ENCODE measurements around the gene LSP1. TPM values are rescaled to one million over a fixed set of nuclear protein-coding genes. Genes with fewer than 3 reads are reported as not detected.

Gene LSP1
- total and polyA plus RNA-seq, 2 of the 8 experiments (the other 6 are each of a cell fraction or from before 2014, with no cell fraction given): 0.03 TPM; not detected in 1

- H4K20me1 ChIP-seq (replicated peaks in 1 of 2; ENCODE audit: control insufficient read depth in 1 of 2, insufficient read depth in 2 of 2, low read length in 2 of 2): no peaks in the 10 kb centered on the region
- TF ChIP-seq SRF (IDR thresholded peaks at IDR 0.05; ENCODE audit: low read depth, low read length) (no peak), RNF2 (IDR thresholded peaks at IDR 0.05; ENCODE audit: borderline replicate concordance, low read depth, low read length, missing control alignments, poor library complexity, severe bottlenecking) (no peak)
Observed at GRCh38 chr11:1932105-1932480, 79.2 kb downstream of the LSP1 start.

More at GRCh38 chr11:1932105-1932480, 79.2 kb downstream of the LSP1 start:
- H3K14ac ChIP-seq (ENCODE audit: insufficient read length): no peak overlapping the region
- H3K9me3 ChIP-seq (ENCODE audit: insufficient read depth in 2 of 2, low read depth in 1 of 2, low read length in 1 of 2): no peaks in the 10 kb centered on the region
- H3K4me1 ChIP-seq (replicated peaks in 1 of 4; ENCODE audit: control insufficient read depth in 3 of 4, insufficient read depth in 4 of 4, low read length in 3 of 4): peaks cover 0 to 3% (median 0%) of the 10 kb centered on the region in 4 experiments; a peak in 3 of 7 replicates
- no peak overlapping the region for H3K4me2 ChIP-seq (ENCODE audit: insufficient read depth in 1 of 2, low read depth in 2 of 2, low read length in 2 of 2)
- WGBS, 2 experiments (ENCODE audit: extremely low coverage in 1 of 2, insufficient coverage in 1 of 2, insufficient read length in 1 of 2, insufficient replicate concordance in 2 of 2, low coverage in 1 of 2, low lambda C conversion rate in 2 of 2, missing lambda C conversion rate in 1 of 2): 95% methylated on average over 10 of the region's 11 CpGs; no CpG with 5 or more reads in 1 of the 2 experiments
- H3K56ac ChIP-seq (replicated peaks; ENCODE audit: insufficient read length, low read depth, low read length): no peak overlapping the region
- ChIA-PET CTCF (ENCODE audit: partially characterized antibody) (interaction anchor here (0.6 to 2.7 kb wide), 4 partner anchors 50 to 347 kb away, joined by 4 to 8 read pairs (median 5); no protein-coding TSS in a partner anchor), POLR2A (ENCODE audit: partially characterized antibody) (no interaction called here)
- H3K79me2 ChIP-seq (ENCODE audit: control insufficient read depth in 1 of 2, insufficient read depth in 2 of 2, low read length in 2 of 2): no peaks in the 10 kb centered on the region
- H2BK120ac ChIP-seq (replicated peaks; ENCODE audit: low read depth, low read length): no peak overlapping the region
- H3K18ac ChIP-seq (ENCODE audit: extremely low read depth, low read length): no peak overlapping the region
- H3K9ac ChIP-seq (replicated peaks in 1 of 4; ENCODE audit: extremely low read depth in 1 of 4, low read depth in 3 of 4, low read length in 3 of 4): no peak overlapping the region
- no peak overlapping the region for H3K23ac ChIP-seq (ENCODE audit: insufficient read length)
- H2BK5ac ChIP-seq (ENCODE audit: low read depth, low read length): no peak overlapping the region
- peak overlapping the region; percentile 51; the same call in 1 of the 2 replicates for H4K8ac ChIP-seq (ENCODE audit: extremely low read depth, insufficient read depth, low read length)
- no peak for FAIRE-seq
- H4K5ac ChIP-seq (ENCODE audit: insufficient read length, low read depth, low read length): no peak overlapping the region
- no peaks in the 10 kb centered on the region for H3K27me3 ChIP-seq (replicated peaks in 1 of 4; ENCODE audit: control insufficient read depth in 3 of 4, extremely low read depth in 1 of 4, insufficient read depth in 3 of 4, low read length in 3 of 4)
- no peak overlapping the region for H2BK20ac ChIP-seq (ENCODE audit: low read length)
- H3K79me1 ChIP-seq (ENCODE audit: low read depth, low read length): no peaks in the 10 kb centered on the region
- peak overlapping the region; percentile 15 for H4K91ac ChIP-seq (replicated peaks; ENCODE audit: insufficient read length, low read length)
- no peak overlapping the region for H3K4me3 ChIP-seq (ENCODE audit: extremely low read depth in 1 of 4, insufficient read depth in 2 of 4, low read depth in 3 of 4, low read length in 4 of 4)
- H3K36me3 ChIP-seq (ENCODE audit: control insufficient read depth in 2 of 4, insufficient read depth in 4 of 4, low read length in 3 of 4): no peaks in the 10 kb centered on the region
- H2BK12ac ChIP-seq (ENCODE audit: low read depth, low read length): no peak overlapping the region
- no peak overlapping the region for H3K27ac ChIP-seq (ENCODE audit: low read depth, low read length)
- DNase-seq (ENCODE audit: low read depth in 1 of 2, low spot score in 2 of 2): no peak
- no peak overlapping the region for H2AFZ ChIP-seq (ENCODE audit: low read length)
- H3K4ac ChIP-seq (replicated peaks; ENCODE audit: insufficient read length, low read depth, low read length): no peak overlapping the region
- no peak overlapping the region for H2AK5ac ChIP-seq (ENCODE audit: low read depth, low read length)
- H2BK15ac ChIP-seq (ENCODE audit: low read length): no peak overlapping the region
- peaks cover 4% of the 10 kb centered on the region; the same call in 1 of the 2 replicates for H3K23me2 ChIP-seq (ENCODE audit: low read depth, low read length)

Data from H1 (cell line).